NOMO-1 treated with dmso at 0.1 percent for 144 hours (cell line): ENCODE results near the gene EMC8.
"Not testable (repeated sequence)": the region's sequence is repeated elsewhere in the genome, so short reads cannot be mapped to it uniquely, and the experiment has no call there.

Experiments used
- DNase-seq: peaks from one replicate; lab custom pipeline; 2025; ENCODE audit not compliant: unreplicated experiment; lab: John Stamatoyannopoulos, UW

The EMC8 gene

DNA sequence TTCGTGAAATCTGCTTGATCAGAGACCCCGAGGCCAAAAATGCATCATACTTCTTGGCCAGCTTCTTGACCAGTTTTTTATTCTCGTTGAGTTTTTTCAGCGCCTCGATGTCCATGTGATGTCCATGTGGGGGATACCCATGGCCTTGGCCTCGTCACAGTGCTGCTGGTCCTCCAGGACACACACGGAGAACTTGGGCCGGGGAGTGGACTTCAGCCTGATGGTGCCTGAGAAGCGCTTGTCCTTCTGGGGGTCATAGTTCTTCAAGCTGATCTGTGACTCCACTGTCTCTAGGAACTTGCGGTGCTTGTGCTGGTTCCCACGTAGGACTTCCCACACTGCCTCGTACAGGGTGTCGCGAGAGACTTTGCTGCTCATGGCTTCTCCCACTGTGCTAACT lies 16.8 kb upstream of the EMC8 start:
- no peak for DNase-seq

DNA sequence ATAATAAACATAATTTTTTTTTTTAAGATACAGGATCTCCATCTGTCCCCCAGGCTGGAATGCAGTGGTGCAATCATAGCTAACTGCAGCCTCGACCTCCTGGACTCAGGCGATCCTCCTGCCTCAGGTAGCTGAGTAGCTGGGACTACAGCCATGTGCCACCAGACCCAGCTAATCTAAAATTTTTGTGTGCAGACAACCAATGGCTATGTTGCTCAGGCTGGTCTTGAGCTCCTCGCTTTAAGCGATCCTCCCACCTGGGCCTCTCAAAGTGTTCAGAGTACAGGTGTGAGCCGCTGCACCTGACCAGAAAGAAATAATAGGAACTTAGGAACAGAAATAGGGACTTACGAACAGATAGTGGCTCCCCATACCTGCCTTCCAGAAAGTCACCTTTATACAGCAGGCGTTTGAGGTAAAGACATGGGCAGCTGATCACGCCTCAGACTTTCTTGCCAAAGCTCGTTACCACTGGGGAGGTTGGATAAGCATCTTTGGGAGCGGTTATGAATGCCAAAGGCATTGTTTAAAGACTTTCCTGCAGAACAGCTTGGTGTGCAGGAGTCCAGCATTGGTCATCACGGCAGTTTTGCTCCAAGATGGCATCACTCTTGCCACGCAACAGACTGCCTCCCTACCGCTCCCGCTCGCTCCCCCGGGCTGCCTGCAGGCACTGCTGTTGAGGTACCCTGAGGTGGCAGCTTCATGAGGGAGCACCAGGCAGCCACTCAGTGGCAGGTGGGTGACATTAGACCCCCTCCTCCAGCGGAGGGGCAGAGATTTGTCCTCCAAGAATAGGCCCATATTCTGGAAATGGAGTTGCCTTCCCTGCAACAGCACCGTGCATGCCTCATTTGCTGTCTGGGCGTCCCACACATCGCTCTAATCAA lies 13.7 kb upstream of the EMC8 start:
- no peak for DNase-seq

DNA sequence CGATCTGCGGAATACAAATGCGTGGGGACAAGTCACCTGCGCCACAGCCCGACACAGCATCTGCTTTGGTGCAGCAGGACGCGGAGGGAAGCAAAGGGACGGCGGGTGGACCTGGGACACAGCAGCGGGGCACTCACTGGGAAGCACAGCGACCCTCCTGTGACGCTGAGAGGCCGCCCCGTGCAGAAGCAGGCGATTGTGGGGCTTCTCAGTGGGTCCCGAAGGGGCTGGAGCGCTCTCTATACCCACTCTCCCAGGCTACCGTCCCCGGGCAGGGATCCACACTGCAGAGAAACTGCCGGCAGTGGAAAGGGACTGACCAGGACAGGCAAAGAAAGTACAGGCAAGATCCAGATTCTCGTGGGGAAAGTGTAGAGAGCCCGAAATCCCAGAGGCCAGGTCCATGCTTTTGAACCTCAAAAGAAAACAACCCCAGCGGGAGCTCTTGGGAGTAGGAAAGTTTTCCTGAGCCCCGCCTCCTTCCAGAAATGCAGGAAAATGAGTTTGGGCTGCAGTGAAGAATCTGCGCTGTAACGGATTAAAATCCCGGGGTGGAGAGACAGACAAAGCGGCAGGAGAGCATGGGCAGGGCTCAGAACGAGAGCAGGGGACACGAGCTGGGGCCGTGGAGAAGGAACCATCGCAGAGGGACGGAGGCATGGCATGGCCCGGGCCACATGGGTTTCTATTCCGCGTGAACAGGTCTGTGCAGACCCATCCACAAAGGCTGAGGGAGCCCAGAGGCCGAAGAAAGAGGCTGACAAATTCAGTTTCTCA lies 12.9 kb upstream of the EMC8 start:
- DNase-seq = no peak

DNA sequence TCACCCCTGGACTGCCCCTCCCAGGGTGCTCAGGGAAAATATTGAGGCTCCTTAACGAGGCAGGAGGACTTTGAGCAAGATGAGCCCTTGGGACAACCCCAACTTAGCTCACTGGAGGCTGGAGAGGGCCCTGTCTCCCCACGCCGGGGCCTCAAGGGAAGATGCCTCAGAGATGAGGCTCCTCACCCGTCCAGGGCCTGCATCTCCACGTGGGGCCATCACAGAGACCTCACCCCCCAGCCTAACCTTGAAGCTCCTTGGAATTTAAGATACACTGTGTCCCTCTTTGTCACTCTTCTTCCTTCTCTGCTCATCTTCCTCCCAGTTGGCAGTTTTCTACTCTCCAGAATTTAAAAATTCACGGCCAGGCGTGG lies 11.4 kb upstream of the EMC8 start:
- no peak for DNase-seq

DNA sequence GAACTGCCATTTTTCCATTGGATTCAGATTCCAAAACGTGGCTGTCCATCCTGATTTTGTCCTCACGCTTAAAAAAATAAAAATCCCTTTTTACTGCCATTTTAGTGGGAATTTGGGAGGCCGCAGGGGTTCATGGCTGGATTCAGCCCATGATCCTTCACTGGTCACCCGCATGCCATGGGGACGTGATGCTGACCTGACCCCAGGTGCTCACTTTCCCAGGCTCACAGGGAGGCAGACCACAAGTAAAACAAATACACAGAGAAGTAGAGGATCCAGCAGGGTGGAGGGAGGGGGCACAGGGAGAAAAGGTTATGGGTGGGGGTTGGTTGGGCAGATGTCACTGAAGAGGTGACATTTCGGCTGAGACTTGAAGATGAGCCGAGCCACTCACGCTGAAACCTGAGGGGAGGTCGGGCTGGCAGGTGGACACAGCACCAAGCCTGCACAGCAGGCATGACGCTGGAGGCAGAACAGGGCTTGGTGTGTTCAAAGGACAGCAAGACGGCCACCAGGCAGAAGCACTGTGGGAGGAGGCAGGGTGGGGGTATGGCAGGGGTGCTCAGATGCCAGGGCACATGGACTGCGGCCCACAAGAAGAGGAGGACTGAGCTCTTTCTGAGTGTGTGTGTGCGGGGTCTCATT lies 10.9 kb upstream of the EMC8 start:
- DNase-seq = no peak

DNA sequence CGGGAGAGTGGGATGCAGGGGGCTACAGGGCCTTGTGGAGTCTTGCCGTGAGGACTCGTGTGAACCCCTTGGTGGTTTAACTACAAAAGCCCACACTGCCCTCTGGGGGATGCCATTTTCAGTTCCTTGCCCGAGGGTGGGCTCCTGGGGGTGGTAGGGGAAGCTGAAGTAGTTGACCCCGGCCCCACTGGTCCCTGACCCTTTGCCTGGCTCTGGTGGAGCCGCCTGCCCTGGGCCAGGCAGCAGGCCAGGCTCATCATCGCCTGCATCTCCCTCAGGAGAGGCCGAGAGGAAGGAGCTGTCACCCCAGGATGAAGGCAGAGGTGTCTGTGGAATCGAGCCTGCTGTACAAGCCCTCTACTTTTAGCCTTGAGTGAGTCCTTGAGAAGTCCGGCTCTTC lies 10.3 kb upstream of the EMC8 start:
- no peak for DNase-seq

DNA sequence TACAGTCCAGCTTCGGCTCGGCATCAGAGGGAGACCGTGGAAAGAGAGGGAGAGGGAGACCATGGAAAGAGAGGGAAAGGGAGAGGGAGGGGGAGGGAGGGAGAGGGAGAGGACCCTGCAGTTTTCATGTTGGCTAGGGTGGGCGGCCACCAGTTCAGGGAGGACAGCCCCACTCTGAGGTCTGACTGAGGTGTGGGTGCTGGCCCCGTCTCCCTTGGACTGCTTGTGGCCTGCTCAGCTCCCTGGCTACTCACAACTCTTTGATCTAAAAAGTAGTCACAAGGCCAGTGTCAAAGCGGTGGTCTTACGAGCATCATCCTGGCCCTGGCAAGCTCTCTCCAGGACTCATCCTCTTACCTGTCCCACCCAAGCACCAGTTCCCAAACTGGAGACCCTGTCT lies 9.6 kb upstream of the EMC8 start:
- no peak for DNase-seq

DNA sequence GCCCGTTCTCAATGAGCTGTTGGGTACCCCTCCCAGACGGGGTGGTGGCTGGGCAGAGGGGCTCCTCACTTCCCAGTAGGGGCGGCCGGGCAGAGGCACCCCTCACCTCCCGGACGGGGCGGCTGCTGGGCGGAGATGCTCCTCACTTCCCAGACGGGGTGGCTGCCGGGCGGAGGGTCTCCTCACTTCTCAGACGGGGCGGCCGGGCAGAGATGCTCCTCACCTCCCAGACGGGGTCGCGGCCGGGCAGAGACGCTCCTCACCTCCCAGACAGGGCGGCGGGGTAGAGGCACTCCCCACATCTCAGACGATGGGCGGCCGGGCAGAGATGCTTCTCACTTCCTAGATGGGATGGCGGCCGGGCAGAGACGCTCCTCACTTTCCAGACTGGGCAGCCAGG lies 8.8 kb upstream of the EMC8 start:
- not testable (repeated sequence) for DNase-seq

DNA sequence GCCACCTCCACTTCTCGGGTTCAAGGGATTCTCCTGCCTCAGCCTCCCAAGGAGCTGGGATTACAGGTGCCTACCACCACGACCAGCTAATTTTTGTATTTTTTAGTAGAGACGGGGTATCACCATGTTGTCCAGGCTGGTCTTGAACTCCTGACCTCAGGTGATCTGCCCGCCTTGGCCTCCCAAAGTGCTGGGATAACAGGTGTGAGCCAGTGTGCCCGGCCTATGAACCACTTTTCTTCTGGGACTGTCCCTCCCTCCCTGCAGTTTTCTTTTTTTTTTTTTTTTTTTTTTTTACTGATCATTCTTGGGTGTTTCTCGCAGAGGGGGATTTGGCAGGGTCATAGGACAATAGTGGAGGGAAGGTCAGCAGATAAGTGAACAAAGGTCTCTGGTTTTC lies 8.0 kb upstream of the EMC8 start:
- DNase-seq = not testable (repeated sequence)

DNA sequence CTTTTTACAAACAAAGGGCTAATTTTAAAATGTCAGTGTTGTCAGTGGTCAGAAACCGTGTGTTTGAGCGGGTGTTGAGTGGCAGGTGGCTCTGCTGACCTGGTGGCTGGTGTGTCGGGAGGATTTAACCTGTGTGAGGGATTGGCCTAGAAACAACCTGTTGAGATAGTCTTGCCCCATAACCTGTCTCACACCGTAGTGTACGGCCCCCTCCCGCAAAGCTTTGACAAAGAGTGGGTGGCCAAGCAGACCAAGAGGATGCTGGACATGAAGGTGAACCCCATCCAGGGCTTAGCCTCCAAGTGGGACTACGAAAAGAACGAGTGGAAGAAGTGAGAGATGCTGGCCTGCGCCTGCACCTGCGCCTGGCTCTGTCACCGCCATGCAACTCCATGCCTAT lies 7.2 kb upstream of the EMC8 start:
- DNase-seq = no peak

DNA sequence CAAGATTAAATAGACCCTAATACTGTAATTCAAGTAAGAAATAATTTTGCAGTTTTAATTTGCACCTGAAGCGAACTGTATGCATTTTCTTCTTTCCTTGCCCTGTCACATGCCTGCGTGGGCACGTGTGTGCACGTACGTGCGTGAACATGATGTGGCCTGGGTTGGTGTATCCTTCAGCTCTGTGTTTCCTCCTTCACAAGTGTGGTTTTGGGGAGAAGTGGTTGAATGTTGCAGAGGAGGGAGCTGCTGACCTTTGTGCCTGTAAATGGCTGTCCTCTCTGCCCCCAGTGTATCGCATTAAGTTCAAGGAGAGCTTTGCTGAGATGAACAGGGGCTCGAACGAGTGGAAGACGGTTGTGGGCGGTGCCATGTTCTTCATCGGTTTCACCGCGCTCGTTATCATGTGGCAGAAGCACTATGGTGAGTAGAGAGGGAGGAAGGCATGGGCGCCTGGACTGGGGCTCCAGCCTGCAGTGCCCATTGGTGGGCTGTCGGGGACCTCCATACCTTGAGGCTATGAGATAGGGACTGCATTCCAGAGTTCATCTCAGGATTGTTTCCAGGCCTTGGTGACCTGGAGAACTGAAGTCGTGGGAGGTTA lies 6.2 kb upstream of the EMC8 start:
- no peak for DNase-seq

DNA sequence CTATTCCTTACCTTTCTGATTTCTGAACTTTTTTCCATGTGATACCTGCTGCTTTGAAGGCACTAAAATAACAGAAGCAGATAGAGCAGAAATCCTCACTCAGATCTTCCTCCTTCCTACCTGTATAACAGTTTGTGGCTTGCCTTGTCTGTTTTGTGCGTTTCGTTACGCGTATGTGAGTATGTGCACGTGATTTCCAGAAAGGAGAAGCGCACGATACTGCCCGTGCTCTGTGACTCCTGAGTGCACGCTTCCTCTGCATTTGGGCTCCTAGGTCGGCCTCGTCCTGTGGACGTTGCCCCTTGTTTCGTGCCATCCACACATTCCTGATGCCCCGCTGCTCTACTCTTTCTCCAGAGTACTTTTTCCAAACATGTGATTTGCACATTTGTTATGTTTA lies 4.2 kb upstream of the EMC8 start:
- no peak for DNase-seq

DNA sequence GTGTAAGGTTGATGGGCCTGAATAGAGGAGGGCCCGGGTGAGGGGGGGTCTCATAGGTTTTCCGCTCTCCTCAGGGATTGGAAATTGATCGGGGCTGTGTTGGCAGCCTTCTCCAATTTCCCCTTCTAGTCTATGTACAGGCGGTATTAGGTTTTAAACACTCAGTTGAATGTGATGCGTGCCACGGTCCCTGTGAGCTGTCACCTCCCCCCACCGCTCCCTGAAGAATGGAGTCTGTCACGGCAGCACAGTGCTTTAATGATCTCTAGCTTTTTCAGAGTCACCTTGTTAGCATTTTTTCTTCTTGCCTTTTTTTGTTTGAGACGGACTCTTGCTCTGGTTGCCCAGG lies 951 bp upstream of the EMC8 start:
- no peak for DNase-seq

DNA sequence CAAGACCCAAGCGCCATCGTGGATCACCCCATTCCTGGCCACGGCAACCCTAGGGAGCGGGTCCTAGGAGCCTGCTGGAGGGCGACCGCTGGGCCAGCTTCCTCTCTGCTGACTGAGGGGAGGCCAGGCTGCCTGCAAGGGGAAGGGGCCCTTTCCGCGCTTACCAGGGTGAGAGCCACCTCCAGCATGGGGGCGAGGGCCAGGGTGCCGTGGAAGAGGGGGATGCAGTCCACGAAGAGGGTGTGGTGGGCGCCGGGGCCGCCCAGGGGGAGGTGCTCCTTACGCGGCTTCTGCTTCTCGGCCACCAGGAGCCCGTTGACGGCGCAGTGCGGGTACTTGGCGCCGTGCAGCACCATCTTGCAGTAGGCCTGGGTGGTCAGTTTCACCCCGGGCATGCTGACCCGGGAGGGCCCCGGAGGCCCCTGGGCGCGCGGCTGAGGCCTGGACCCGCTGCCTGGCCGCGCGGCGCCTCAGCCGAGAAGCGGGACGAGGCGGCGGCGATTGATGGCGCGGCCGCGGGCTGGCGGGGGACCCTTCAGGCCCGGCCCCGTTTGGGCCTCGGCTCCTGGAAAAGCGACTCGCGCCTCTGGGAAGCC lies 345 bp downstream of the EMC8 start:
- DNase-seq = no peak

DNA sequence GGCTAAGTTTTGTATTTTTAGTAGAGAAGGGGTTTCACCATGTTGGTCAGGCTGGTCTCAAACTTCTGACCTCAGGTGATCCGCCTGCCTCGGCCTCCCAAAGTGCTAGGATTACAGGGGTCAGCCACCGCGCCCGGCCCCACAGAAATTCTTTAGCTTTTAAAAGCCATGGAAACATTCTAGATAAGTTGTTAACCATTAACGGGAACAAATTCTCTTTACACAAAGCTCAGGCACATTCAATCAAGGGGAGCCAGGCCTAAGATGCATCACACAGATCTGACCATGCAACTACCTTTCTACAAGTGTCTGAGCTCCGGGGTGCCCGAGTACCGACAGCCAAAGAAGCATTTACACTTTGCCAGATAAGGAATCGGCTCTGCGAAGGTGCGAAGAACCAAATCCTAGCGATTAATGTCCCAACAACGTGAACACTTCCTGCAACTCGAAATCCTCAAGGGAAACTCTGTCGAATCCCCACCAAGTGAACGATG lies 1.0 kb downstream of the EMC8 start:
- no peak for DNase-seq

DNA sequence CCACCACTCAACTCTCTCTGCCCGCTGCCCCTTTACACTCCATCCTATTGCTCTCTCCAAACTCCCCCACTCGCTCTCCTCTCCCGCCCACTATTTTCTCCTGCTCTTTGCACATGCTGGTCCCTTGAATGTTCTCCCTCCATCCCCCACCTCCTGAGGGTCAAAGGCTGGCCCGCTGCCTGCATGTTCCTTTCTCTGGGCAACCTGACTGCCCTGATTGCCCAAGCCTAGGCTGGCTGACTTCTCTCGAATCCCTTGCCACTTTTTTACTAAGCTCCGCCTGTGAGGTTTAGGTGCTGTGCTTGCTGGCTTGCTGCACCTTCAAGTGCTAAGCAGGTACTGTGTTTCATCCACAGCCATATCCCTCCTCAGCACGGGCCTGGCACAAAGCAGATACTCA lies 2.7 kb downstream of the EMC8 start:
- no peak for DNase-seq

DNA sequence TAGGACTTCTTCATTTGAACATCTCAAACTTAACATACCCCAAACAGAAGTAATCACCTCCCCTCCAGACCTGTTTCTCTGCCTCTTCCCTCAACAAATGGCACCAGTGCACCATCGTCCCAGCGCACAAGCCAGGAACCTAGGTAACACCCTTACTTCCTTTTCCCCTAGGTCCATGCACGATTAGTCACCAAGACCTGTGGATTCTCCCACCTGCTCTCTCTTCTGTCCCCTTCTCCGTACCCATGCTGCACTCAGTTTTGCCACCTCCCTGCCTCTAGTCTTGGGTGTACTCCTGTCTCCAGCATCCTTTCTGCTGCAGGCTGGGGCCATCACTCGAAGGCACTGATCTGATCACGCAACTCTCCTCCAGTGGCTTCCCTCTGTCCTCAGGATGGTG lies 3.2 kb downstream of the EMC8 start:
- no peak for DNase-seq

DNA sequence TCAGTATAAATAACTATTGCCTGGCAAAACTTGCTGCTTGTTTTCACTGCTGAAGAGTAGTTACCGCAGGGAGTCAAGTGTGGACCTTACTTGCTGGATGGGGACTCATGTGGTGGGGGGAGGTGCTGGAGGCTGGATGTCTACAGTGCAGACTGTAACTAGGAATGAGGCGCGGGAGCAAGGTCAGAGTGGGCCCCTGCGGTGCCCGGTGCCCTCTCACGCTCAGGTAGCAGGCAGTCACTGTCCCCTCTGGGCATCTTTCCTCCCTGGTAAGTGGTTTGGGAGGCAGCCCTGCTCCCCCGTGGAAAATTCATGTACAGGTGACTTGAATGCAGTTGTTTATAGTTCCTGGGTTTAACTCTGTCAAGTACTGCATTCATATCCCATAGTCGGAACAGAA lies 4.6 kb downstream of the EMC8 start:
- no peak for DNase-seq

DNA sequence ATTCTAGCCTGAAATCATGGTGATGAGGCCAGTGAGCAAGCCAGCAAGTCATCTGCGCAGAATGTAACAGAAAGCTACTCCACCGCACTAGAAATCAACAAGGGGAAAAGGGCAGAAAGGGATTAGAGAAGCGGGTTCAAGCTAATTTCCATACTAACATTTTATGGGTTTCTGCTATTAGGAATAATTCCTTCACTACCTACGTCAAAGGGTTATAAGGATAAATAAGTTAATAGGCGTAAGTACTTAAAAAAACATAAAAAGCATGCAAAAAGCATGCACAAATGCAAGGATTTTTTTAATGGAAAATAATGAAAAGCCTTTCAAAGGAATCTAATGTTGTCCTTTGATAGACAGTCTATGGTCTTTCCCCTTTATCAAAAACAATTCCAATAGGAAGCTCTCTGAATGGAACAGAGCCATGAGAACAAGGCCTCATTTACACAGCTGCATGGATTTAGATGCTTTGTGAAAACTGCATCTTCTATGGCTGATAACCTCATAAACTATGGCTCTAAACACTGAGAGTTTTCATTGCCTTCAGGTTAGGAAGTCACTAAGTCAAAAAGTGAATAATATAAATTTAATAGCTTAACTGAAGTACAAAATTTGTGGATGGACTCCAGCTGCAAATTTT lies 5.6 kb downstream of the EMC8 start:
- DNase-seq = no peak

DNA sequence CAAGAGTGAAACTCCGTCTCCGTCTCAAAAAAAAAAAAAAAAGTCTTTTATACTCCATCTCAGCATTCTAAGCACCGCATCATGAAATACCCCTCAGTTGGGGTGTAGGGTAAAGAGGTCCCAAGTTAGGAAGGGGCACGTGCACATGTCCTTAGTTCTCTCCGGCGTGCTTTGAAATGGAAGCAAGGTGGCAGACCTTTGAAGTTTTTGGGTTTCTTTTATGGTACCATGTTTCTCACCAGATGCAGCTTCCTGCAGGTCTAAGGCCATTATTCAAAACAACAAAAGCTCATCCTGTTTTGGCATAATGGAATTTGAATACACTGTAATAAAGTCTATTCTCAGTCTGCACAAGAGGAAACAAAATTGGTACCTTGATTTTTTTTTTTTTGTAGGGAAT lies 9.6 kb downstream of the EMC8 start:
- DNase-seq = no peak

DNA sequence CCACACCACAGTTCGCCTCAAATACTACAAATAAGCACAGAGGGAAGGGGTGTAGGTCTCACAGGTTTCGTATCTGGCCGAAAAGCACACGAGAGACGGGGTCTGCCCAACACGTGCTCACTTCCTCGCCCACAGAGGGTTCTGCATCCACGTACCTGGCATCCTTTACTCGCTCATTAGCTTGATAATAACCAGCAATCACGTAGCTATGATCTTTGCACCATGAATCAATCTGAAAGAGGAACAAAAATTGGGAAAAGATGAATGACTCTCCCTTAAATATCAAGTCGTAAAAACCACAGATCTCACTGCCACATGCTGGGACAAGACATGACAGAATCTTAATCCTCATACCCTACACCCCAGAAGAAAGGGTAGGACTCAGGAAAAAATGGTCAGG lies 10.5 kb downstream of the EMC8 start:
- no peak for DNase-seq
